GM10266 (cell line): ENCODE results near the gene IDI1.

ENCODE experiments used
- DNase-seq: peaks from one replicate; pipeline ENCODE4 v3.0.0; 2012; ENCODE audit errors: extremely low spot score
- TF ChIP-seq, protein P1 (sequence below): IDR thresholded peaks from 2 replicates; pipeline ENCODE4 v1.5.1; 2012; ENCODE audit warnings: mild to moderate bottlenecking, low read depth; ENCODE audit not compliant: control insufficient read depth, insufficient read depth; ENCODE audit errors: missing control alignments

IDI1 gene

DNA sequence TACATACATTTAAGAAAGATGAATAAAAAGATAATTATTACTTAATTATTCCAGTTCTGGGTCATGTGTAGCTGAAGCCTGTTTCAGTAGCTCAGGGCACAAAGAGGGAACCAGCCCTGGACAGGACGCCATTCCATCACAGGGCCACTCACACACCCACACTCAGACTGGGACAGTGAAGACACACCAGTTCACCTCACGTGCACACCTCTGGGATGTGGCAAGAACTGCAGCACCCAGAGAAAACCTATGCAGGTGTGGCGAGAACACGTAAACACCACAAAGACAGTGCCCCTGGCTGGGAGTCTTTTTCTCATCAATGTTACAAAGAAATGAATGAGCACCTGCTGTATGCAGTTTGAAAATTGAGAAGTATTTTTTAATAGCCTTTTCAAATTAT, 1.6 kb upstream of the IDI1 start:
- TF ChIP-seq, protein P1, sequence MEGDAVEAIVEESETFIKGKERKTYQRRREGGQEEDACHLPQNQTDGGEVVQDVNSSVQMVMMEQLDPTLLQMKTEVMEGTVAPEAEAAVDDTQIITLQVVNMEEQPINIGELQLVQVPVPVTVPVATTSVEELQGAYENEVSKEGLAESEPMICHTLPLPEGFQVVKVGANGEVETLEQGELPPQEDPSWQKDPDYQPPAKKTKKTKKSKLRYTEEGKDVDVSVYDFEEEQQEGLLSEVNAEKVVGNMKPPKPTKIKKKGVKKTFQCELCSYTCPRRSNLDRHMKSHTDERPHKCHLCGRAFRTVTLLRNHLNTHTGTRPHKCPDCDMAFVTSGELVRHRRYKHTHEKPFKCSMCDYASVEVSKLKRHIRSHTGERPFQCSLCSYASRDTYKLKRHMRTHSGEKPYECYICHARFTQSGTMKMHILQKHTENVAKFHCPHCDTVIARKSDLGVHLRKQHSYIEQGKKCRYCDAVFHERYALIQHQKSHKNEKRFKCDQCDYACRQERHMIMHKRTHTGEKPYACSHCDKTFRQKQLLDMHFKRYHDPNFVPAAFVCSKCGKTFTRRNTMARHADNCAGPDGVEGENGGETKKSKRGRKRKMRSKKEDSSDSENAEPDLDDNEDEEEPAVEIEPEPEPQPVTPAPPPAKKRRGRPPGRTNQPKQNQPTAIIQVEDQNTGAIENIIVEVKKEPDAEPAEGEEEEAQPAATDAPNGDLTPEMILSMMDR, result no peak
- peak; percentile 39 for DNase-seq

DNA sequence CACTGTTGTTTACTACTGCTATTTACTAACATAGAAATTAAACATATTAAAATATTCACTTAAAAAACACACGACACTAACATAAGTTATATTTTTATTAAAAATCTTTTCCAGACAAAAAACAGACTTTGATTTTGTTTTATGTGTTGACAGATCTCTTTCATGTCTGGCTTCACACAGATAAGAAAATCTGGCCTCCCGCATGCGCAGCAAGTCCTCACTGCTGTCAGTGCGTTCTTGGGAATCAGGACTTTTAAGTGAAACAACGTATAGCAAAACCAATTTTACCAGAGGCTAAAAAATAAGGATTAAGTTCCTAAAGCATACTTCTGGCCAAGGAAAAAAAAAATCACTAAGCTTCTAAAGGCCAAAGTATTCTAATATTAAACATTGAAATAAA, 1.2 kb upstream of the IDI1 start:
- DNase-seq, result no peak
- TF ChIP-seq, protein P1, result no peak

DNA sequence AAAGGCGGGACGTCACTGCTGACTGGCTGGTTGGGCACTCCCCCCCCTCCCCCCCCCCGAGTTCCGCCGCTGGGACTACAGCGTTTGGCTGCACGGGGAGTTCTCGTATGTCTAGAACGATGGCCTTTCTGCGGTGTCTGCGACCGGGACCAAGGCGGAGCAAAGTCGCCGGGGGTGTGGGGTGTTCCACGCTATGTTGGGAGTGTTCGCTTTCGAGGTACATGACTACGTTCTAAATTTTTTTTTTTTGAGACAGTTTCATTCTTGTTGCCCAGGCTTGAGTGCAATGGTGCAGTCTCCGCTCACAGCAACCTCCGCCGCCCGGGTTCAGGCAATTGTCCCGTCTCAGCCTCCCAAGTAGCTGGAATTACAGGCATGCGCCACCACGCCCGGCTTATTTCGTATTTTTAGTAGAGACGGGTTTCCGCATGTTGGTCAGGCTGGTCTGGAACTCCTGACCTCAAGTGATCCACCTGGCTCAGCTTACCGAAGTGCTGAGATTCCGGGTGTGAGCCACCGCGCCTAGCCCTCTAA, 573 bp upstream of the IDI1 start:
- TF ChIP-seq, protein P1, result no peak
- no peak for DNase-seq

DNA sequence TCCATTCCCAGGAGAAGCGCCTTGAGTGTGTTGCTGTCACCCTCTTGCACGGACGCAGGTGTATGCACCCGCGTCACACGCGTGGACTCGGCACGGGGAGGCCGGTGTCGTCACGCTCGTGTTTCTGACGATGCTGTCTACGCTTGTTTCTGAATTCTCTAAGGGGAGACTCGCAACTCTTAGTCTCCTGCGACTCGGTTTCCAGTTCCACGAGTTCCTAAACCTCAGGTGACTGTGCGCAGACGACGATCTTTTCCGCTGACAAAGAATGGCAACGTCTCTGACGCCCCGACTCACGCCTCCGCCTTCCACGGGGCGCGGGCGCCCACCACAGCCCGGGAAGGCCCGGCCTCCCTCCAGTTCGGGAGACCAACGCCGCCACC, 579 bp downstream of the IDI1 start:
- TF ChIP-seq, protein P1, result no peak
- DNase-seq, result no peak

DNA sequence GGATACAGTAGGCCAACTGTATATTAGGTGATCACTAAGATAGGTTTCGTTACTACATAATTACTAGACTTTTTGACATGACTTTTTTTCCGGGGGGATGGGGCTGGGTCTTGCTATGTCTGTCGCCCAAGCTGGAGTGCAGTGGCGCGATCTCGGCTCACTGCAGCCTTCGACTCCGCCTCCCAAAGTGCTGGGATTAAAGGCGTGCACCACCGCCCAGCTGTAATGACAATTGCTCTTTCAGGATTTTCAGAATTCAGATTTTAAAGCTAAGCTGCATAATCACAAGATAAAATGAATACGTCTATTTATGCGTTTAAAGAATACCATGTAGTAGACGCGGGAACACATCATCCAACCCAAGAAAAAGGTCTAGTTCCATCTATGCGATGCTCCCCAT, 982 bp downstream of the IDI1 start:
- DNase-seq, result no peak
- TF ChIP-seq, protein P1, result no peak

DNA sequence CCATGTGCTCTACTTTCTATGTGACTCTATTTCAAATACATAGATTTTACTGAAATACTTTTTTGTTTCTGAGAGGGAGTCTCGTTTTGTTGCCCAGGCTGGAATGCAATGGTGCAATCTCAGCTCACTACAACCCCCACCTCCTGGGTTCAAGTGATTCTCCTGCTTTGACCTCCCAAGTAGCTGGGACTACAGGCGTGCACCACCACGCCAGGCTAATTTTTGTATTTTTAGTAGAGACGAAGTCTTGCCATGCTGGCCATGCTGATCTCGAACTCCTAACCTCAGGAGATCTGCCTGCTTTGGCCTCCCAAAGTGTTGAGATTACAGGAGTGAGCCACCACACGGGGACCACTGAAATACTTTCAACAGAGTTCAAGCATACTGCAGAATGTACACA, 3.5 kb downstream of the IDI1 start:
- TF ChIP-seq, protein P1, result no peak

DNA sequence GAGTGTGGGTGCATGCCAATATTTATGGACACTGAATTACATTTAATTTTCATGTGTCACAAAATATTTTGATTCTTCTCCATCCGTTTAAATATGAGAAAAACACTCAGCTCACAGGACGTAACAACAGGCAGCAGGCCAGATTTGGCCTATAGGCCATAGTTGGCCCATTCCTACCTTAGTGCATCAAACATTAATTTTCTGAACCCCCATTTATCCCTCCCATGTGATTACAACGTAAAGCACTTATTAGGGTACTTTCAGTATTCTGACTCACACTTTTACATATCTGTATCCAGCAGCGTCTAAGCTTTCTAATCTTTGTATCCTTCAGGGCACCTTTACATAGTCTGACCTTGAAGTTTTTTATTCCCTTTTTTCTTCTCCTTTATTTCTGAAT, 4.0 kb downstream of the IDI1 start:
- TF ChIP-seq, protein P1, result no peak

More for the DNA sequence above, 3.5 kb downstream of the IDI1 start:
- no peak for DNase-seq

More for the DNA sequence above, 4.0 kb downstream of the IDI1 start:
- no peak for DNase-seq
